Ramos (cell line): ENCODE data around the gene CD109.
"Not testable (repeated sequence)": the region's sequence is repeated elsewhere in the genome, so short reads cannot be mapped to it uniquely, and the experiment has no call there.

ENCODE experiments used
- in situ Hi-C: fragments of 300-500 bp; cut with MboI; formaldehyde crosslinking; loops from one replicate; pipeline ENCODE4 v1.14.3; 2022; ENCODE audit warnings: low sequenced_read_pairs; ENCODE audit not compliant: unreplicated experiment

CD109 gene

GRCh38 chr6:73695619-73696421, at the start of gene CD109:
TSS of gene CD109 (plus strand) at chr6:73696203. CDS start at chr6:73696216, 13 bp downstream.
- in situ Hi-C loops, result no loop called here

GRCh38 chr6:73648166-73648565, 47.8 kb upstream of the CD109 start:
- in situ Hi-C loops, result no loop called here

GRCh38 chr6:73649783-73650182, 46.2 kb upstream of the CD109 start:
- in situ Hi-C loops, result no loop called here

GRCh38 chr6:73652637-73653570, 43.1 kb upstream of the CD109 start:
- in situ Hi-C loops, result no loop called here

- in situ Hi-C loops, result no loop called here
Measured at GRCh38 chr6:73653571-73654424, 42.2 kb upstream of the CD109 start, which contains the start of gene SLC17A5. TSS of gene SLC17A5 (minus strand) at chr6:73653992. CDS start at chr6:73653886, 106 bp downstream.

GRCh38 chr6:73655341-73655917, 40.6 kb upstream of the CD109 start:
- in situ Hi-C loops, result no loop called here

- in situ Hi-C loops, result no loop called here
Measured at GRCh38 chr6:73656531-73657145, 39.4 kb upstream of the CD109 start.

GRCh38 chr6:73657201-73657600, 38.8 kb upstream of the CD109 start:
- in situ Hi-C loops, result no loop called here

GRCh38 chr6:73664701-73665100, 31.3 kb upstream of the CD109 start:
- in situ Hi-C loops, result no loop called here

GRCh38 chr6:73665686-73666319, 30.2 kb upstream of the CD109 start:
- in situ Hi-C loops, result no loop called here

- in situ Hi-C loops, result no loop called here
Measured at GRCh38 chr6:73666393-73666792, 29.6 kb upstream of the CD109 start.

GRCh38 chr6:73667798-73668197, 28.2 kb upstream of the CD109 start:
- in situ Hi-C loops, result no loop called here

GRCh38 chr6:73669005-73669404, 27.0 kb upstream of the CD109 start:
- in situ Hi-C loops, result no loop called here

GRCh38 chr6:73671911-73672685, 23.9 kb upstream of the CD109 start:
- in situ Hi-C loops, result no loop called here

- in situ Hi-C loops, result no loop called here
Measured at GRCh38 chr6:73675466-73676098, 20.4 kb upstream of the CD109 start.

- in situ Hi-C loops, result no loop called here
Measured at GRCh38 chr6:73679009-73679408, 17.0 kb upstream of the CD109 start.

- in situ Hi-C loops, result not testable (repeated sequence)
Measured at GRCh38 chr6:73679846-73680245, 16.2 kb upstream of the CD109 start.
